Kidney (tissue), 14 donors: Measurements from ENCODE around the gene RAB11FIP3. TPM values are rescaled to one million over a fixed set of nuclear protein-coding genes. Genes with fewer than 3 reads are reported as not detected.
"Not testable (repeated sequence)": the region's sequence is repeated elsewhere in the genome, so short reads cannot be mapped to it uniquely, and the experiment has no call there.

Experiments
- DNase-seq, 5 donors: peaks; one replicate each; pipeline ENCODE4 v3.0.0-alpha.2; 2013 to 2020
- FAIRE-seq: peaks from 2 replicates; lab custom pipeline; 2012; peaks lifted over from hg19 to GRCh38; lab: Jason Lieb, UNC
- H3K27ac ChIP-seq, 2 donors: one replicate each; pipeline ENCODE4 v1.7.0; 2013; ENCODE audit warnings: low read depth in 2 of 2, low read length in 2 of 2, inconsistent platforms in 1 of 2
- H3K27me3 ChIP-seq: one replicate; pipeline ENCODE4 v1.7.1; 2013; ENCODE audit warnings: low read length, inconsistent platforms; ENCODE audit not compliant: control insufficient read depth, insufficient read depth
- H3K36me3 ChIP-seq, 3 donors: one replicate each; pipeline versions ENCODE4 v1.7.0 to v1.7.1; 2013; ENCODE audit warnings: low read length in 3 of 3, control low read depth in 1 of 3, inconsistent platforms in 1 of 3; ENCODE audit not compliant: insufficient read depth in 3 of 3, control insufficient read depth in 2 of 3
- H3K4me1 ChIP-seq, 3 donors: one replicate each; pipeline versions ENCODE4 v1.7.0 to v1.7.1; 2013; ENCODE audit warnings: low read length in 3 of 3, inconsistent platforms in 1 of 3, low read depth in 1 of 3; ENCODE audit not compliant: control insufficient read depth in 2 of 3, insufficient read depth in 2 of 3
- H3K4me3 ChIP-seq, 3 donors: one replicate each; pipeline versions ENCODE4 v1.7.0 to v1.8.1; 2013; ENCODE audit warnings: low read length in 3 of 3, control low read depth in 1 of 3, inconsistent platforms in 1 of 3
- H3K9ac ChIP-seq, 3 donors: one replicate each; pipeline versions ENCODE4 v1.7.0 to v1.7.1; 2013; ENCODE audit warnings: low read length in 3 of 3, control low read depth in 1 of 3, inconsistent platforms in 1 of 3
- H3K9me3 ChIP-seq, 3 donors: one replicate each; pipeline versions ENCODE4 v1.7.0 to v1.7.1; 2013; ENCODE audit warnings: low read length in 3 of 3, control low read depth in 1 of 3, inconsistent platforms in 1 of 3; ENCODE audit not compliant: control insufficient read depth in 2 of 3, insufficient read depth in 1 of 3
- intact Hi-C: fragments of 100-400 bp; cut with DNase I; formaldehyde crosslinking; loops from one replicate; pipeline ENCODE4 v1.11.1; 2022
- polyA plus RNA-seq: library from polyadenylated mRNA; stranded (reverse); fragments of 350-450 nt; fragmentation: Illumina TruSeq; extraction: RNeasy Lipid Tissue Mini Kit (QIAGEN cat#74804); gene quantifications from one replicate; pipeline ENCODE4 v1.2.3, GENCODE V29; 2014; ENCODE audit warnings: low read depth, low replicate concordance; ENCODE audit not compliant: insufficient read depth
- total RNA-seq: library from RNA; stranded (reverse); fragmentation: NEBNext Ultra II Directional; extraction: Animal tissue kit (Norgen Biotek cat#: 25700); gene quantifications from one replicate; pipeline ENCODE4 v1.2.1, GENCODE V29; 2021
- TF ChIP-seq, protein P1 (sequence below): IDR thresholded peaks from 3 replicates; pipeline ENCODE4 v1.5.1; 2012; ENCODE audit warnings: mild to moderate bottlenecking, moderate library complexity, borderline replicate concordance; ENCODE audit not compliant: insufficient read depth; ENCODE audit errors: extremely low read depth
- donor health status: control.
- donor health status: control.
- donor health status: control.
- donor health status: control.
- donor health status: control.
- donor health status: DM: yes; HTN: yes; CAD: no.
- donor health status: Normal renal cell carcinoma (clear cell type).

The RAB11FIP3 gene
- total and polyA plus RNA-seq, 2 donors from 2014 or later, result 84.9 to 162 TPM

GRCh38 chr16:410516-411178 lies 14.8 kb upstream of the RAB11FIP3 start:
- H3K4me3 ChIP-seq, result no peak overlapping the region
- no peak overlapping the region for H3K9ac ChIP-seq
- H3K27me3 ChIP-seq, result no peaks in the 10 kb centered on the region
- no peak for FAIRE-seq
- no peak overlapping the region for H3K27ac ChIP-seq
- peaks cover 0 to 5% (median 0%) of the 10 kb centered on the region in 3 donors for H3K36me3 ChIP-seq
- TF ChIP-seq, protein P1, sequence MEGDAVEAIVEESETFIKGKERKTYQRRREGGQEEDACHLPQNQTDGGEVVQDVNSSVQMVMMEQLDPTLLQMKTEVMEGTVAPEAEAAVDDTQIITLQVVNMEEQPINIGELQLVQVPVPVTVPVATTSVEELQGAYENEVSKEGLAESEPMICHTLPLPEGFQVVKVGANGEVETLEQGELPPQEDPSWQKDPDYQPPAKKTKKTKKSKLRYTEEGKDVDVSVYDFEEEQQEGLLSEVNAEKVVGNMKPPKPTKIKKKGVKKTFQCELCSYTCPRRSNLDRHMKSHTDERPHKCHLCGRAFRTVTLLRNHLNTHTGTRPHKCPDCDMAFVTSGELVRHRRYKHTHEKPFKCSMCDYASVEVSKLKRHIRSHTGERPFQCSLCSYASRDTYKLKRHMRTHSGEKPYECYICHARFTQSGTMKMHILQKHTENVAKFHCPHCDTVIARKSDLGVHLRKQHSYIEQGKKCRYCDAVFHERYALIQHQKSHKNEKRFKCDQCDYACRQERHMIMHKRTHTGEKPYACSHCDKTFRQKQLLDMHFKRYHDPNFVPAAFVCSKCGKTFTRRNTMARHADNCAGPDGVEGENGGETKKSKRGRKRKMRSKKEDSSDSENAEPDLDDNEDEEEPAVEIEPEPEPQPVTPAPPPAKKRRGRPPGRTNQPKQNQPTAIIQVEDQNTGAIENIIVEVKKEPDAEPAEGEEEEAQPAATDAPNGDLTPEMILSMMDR, result no peak
- DNase-seq, result peak in 3 of 5 donors; percentile 52 to 73 (median 65)
- H3K4me1 ChIP-seq, result no peaks in the 10 kb centered on the region
- no peaks in the 10 kb centered on the region for H3K9me3 ChIP-seq
- intact Hi-C loops, result no loop called here

GRCh38 chr16:411576-412265 lies 13.7 kb upstream of the RAB11FIP3 start:
- Histone ChIP-seq H3K27ac (no peak overlapping the region), H3K36me3 (peaks cover 0 to 5% (median 0%) of the 10 kb centered on the region in 3 donors), H3K4me1 (no peaks in the 10 kb centered on the region), H3K9ac (no peak overlapping the region), H3K4me3 (no peak overlapping the region), H3K27me3 (no peaks in the 10 kb centered on the region), H3K9me3 (no peaks in the 10 kb centered on the region)
- FAIRE-seq (no peak), DNase-seq (no peak)
- intact Hi-C loops, result no loop called here
- TF ChIP-seq, protein P1, result no peak

DNA sequence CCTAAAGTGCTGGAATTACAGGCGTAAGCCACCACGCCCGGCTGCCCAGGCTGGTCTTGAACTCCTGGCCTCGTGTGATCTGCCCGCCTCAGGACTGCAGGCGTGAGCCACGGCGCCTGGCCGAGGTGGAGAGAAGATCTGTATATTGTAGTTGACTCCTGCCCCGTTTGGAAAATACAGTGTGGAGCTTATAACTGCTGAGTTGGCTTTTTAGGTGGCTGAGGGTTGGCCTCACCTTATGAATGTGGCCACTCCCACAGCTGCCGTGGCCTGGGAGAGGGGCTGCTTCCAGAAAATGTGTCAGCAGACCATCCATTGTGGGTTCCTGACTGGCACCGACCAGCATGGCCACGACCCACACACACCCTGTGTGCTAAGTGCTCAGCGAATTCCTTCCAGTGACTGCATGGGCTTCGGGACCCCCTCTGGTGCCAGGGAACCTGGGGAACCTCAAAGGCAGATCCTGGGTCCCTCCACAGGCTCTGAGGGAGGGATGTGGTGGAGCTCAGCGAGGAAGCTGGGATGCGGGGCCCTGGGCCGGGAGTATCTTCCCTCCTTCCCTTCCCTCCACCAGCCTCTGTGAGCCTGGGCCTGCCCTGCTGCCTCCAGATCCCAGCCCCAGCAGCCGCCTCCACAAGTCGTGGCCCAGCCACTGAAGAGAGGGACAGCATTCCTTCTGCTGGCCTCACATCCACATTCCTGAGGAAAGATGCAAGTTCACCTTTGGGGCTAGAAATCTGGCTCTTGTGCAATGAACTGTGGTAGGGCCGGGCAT lies 10.9 kb upstream of the RAB11FIP3 start:
- intact Hi-C loops, result no loop called here
- no peak overlapping the region for H3K4me3 ChIP-seq
- H3K9me3 ChIP-seq, result no peaks in the 10 kb centered on the region
- no peaks in the 10 kb centered on the region for H3K27me3 ChIP-seq
- no peak overlapping the region for H3K27ac ChIP-seq
- DNase-seq (no peak), FAIRE-seq (no peak)
- H3K36me3 ChIP-seq, result peaks cover 0 to 3% (median 0%) of the 10 kb centered on the region in 3 donors
- H3K4me1 ChIP-seq, result no peaks in the 10 kb centered on the region
- TF ChIP-seq, protein P1, result no peak
- no peak overlapping the region for H3K9ac ChIP-seq

DNA sequence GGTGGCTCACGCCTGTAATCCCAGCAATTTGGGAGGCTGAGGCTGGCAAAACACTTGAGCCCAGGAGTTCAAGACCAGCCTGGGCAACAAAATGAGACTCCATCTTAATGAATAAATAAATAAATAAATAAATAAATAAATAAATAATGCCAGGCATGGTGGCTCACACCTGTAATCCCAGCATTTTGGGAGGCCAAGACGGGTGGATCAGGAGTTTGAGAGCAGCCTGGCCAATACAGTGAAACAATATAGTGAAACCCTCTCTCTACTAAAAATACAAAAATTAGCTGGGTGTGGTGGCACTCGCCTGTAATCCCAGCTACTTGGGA lies 10.3 kb upstream of the RAB11FIP3 start:
- DNase-seq, FAIRE-seq, H3K9me3 ChIP-seq, H3K4me3 ChIP-seq, H3K4me1 ChIP-seq, H3K27ac ChIP-seq, intact Hi-C loops, H3K36me3 ChIP-seq, H3K9ac ChIP-seq, H3K27me3 ChIP-seq: not testable (repeated sequence)

DNA sequence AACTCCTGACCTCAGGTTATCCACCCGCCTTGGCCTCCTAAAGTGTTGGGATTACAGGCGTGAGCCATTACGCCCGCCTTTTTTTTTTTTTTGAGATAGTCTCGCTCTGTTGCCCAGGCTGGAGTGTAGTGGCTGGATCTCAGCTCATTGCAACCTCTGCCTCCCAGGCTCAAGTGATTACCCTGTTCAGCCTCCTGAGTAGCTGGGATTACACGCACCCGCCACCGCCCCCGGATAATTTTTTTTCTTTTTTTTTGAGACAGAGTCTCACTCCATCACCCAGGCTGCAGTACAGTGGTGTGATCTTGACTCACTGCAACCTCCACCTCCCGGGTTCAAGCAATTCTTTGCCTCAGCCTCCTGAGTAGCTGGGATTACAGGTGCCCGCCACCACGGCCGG lies 3.3 kb upstream of the RAB11FIP3 start:
- intact Hi-C loops, FAIRE-seq, H3K36me3 ChIP-seq, H3K27me3 ChIP-seq, H3K27ac ChIP-seq, H3K4me3 ChIP-seq, H3K9me3 ChIP-seq, DNase-seq, H3K9ac ChIP-seq: not testable (repeated sequence)
- H3K4me1 ChIP-seq, result peaks cover 0 to 12% (median 8%) of the 10 kb centered on the region in 3 donors
